GM21737 (cell line): Measurements from ENCODE around the gene INPP5F.

ENCODE experiments used
- ATAC-seq: cut with Tn5 transposase; IDR thresholded peaks from one replicate; pipeline ENCODE4 v1.9.1; 2021; ENCODE audit warnings: mild to moderate bottlenecking, moderate library complexity; ENCODE audit not compliant: unreplicated experiment

The INPP5F gene

GRCh38 chr10:119807960-119808697 is 82.3 kb downstream of the INPP5F start:
- peak; percentile 64 for ATAC-seq

GRCh38 chr10:119811122-119811521 is 85.3 kb downstream of the INPP5F start:
- no peak for ATAC-seq

- ATAC-seq, result no peak
Observed at GRCh38 chr10:119812684-119813083, 86.8 kb downstream of the INPP5F start.

GRCh38 chr10:119815671-119816070 is 89.8 kb downstream of the INPP5F start:
- ATAC-seq, result no peak

GRCh38 chr10:119817991-119818888 is 92.4 kb downstream of the INPP5F start:
- ATAC-seq, result no peak

- no peak for ATAC-seq
Observed at GRCh38 chr10:119818889-119819270, 93.0 kb downstream of the INPP5F start.

GRCh38 chr10:119821182-119821581 is 95.3 kb downstream of the INPP5F start:
- ATAC-seq, result no peak

GRCh38 chr10:119824299-119824698 is 98.4 kb downstream of the INPP5F start:
- no peak for ATAC-seq

GRCh38 chr10:119826771-119827170 is 100.9 kb downstream of the INPP5F start:
- no peak for ATAC-seq

- ATAC-seq, result no peak
Observed at GRCh38 chr10:119827430-119827829, 101.6 kb downstream of the INPP5F start.

- no peak for ATAC-seq
Observed at GRCh38 chr10:119829429-119829828, 103.6 kb downstream of the INPP5F start.

- no peak for ATAC-seq
Observed at GRCh38 chr10:119830851-119831250, 105.0 kb downstream of the INPP5F start.

- ATAC-seq, result no peak
Observed at GRCh38 chr10:119831656-119832055, 105.8 kb downstream of the INPP5F start.

- no peak for ATAC-seq
Observed at GRCh38 chr10:119832951-119833350, 107.1 kb downstream of the INPP5F start.

GRCh38 chr10:119834188-119834587 is 108.3 kb downstream of the INPP5F start:
- no peak for ATAC-seq

- no peak for ATAC-seq
Observed at GRCh38 chr10:119845656-119846055, 119.8 kb downstream of the INPP5F start.

GRCh38 chr10:119849031-119849789 is 123.4 kb downstream of the INPP5F start:
- no peak for ATAC-seq

GRCh38 chr10:119849944-119850343 is 124.1 kb downstream of the INPP5F start:
- ATAC-seq, result no peak

- no peak for ATAC-seq
Observed at GRCh38 chr10:119852277-119852676, 126.4 kb downstream of the INPP5F start.

GRCh38 chr10:119852822-119853221 is 127.0 kb downstream of the INPP5F start:
- ATAC-seq, result no peak

- ATAC-seq, result no peak
Observed at GRCh38 chr10:119853574-119853973, 127.7 kb downstream of the INPP5F start.
